ENCODE measurements around the gene PYCR2. TPM values are rescaled to one million over a fixed set of nuclear protein-coding genes. Genes with fewer than 3 reads are reported as not detected.

PYCR2 gene
- total and polyA plus RNA-seq, 3 experiments from 2014 or later, result 92.5 to 131 (median 130) TPM

GRCh38 chr1:225946082-225946620 lies 22.1 kb upstream of the PYCR2 start:
- ChIA-PET CTCF (no interaction called here), POLR2A (interaction anchor here (0.6 kb wide), 1 partner anchor 69 kb away, joined by 3 read pairs; no protein-coding TSS in a partner anchor)
- H3K27me3 ChIP-seq (ENCODE audit: insufficient read depth, low read length, poor library complexity, severe bottlenecking), result peaks cover 3% of the 10 kb centered on the region
- Mint-ChIP-seq H3K27ac (no peak overlapping the region), H3K36me3 (no peaks in the 10 kb centered on the region), H3K4me1 (peaks cover 11 to 25% (median 15%) of the 10 kb centered on the region in 3 donors), H3K4me3 (peak overlapping the region in 2 of 7 donors; percentile 23 to 68), H3K9me3 (no peaks in the 10 kb centered on the region), H3K27me3 (peaks cover 10 to 18% of the 10 kb centered on the region in 2 donors)
- H3K4me1 ChIP-seq (ENCODE audit: insufficient read depth, low read length), result peaks cover 6% of the 10 kb centered on the region
- DNase-seq, result no peak
- no peak overlapping the region for H3K4me3 ChIP-seq (ENCODE audit: low read length)
- H3K9me3 ChIP-seq (ENCODE audit: low read length), result no peaks in the 10 kb centered on the region
- no peak overlapping the region for H3K27ac ChIP-seq (ENCODE audit: low read depth, low read length)
- no peaks in the 10 kb centered on the region for H3K36me3 ChIP-seq (ENCODE audit: insufficient read depth, low read length)

DNA sequence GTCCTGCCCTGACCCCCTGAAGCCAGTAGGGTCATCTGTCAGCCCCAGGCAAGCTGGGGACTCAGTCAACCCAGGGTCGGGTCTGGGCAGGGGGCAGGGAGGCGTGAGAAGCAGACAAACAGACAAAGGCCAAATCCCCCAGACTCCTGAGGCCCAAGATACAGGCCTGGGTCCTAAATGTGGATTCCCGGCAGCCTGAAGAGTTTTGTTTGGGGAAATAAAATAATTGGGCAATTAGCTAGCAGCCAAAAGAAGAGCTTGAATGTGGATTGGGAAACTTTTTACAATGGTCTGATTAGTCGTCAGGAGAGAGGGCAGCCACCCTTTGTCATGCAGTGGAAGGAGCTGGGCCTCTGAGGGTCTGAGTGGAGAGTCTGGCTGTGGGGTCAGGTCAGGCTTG lies 21.5 kb upstream of the PYCR2 start:
- H3K36me3 ChIP-seq (ENCODE audit: insufficient read depth, low read length), result no peaks in the 10 kb centered on the region
- CTCF ChIA-PET, result interaction anchor here (1.2 kb wide), 1 partner anchor 42 kb away, joined by 3 read pairs; no protein-coding TSS in a partner anchor
- Mint-ChIP-seq H3K9me3 (no peaks in the 10 kb centered on the region), H3K4me3 (no peak overlapping the region), H3K27ac (peak overlapping the region in 1 of 8 donors; percentile 38), H3K4me1 (peaks cover 11 to 25% (median 15%) of the 10 kb centered on the region in 3 donors), H3K27me3 (peaks cover 10 to 18% of the 10 kb centered on the region in 2 donors), H3K36me3 (no peaks in the 10 kb centered on the region)
- H3K27me3 ChIP-seq (ENCODE audit: insufficient read depth, low read length, poor library complexity, severe bottlenecking), result peaks cover 3% of the 10 kb centered on the region
- POLR2A ChIA-PET, result interaction anchor here (0.6 kb wide), 1 partner anchor 68 kb away, joined by 3 read pairs; no protein-coding TSS in a partner anchor
- no peak overlapping the region for H3K4me3 ChIP-seq (ENCODE audit: low read length)
- no peaks in the 10 kb centered on the region for H3K9me3 ChIP-seq (ENCODE audit: low read length)
- DNase-seq, result no peak
- H3K27ac ChIP-seq (ENCODE audit: low read depth, low read length), result no peak overlapping the region
- peaks cover 6% of the 10 kb centered on the region for H3K4me1 ChIP-seq (ENCODE audit: insufficient read depth, low read length)

DNA sequence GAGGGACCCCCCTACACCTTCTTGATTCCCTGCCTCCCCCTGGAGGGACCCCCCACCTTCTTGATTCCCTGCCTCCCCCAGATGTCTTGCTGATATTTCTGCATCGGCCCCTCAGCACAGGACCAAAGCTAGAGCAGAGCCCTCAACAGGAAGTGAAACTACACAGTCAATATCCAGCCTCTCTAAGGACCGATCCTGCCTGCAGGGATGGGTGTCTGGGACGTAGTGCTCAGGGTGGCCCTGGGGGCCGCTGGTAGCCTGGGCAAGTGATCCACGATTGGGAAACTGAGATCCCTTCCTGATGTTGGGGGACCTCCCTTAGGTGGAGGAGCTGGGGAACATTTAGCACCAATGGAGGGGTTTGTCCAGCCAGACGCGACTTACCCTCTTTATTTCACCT lies 20.9 kb upstream of the PYCR2 start:
- no peak overlapping the region for H3K4me3 ChIP-seq (ENCODE audit: low read length)

DNA sequence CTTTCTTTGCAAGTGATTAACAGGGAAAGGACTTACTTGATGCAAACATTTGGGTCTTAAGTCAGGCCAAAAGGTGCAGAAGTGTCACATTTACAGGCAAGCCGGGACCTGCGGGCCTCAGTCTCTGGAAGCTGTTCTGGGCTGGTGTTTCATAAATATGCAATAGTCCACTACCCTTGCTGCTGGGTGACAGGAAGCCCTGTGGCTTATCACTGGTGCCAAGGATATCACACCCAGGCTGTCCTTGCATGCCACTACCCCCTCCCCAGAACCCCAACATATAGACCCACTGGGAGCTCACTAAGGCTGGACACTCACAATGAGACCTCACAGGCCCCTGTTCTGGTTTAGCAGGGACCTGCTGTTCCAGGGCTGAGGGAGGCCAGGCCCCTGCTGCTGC lies 20.3 kb upstream of the PYCR2 start:
- Mint-ChIP-seq H3K4me3 (peak overlapping the region in 1 of 7 donors; percentile 40), H3K27me3 (peaks cover 10 to 12% of the 10 kb centered on the region in 2 donors), H3K4me1 (peaks cover 11 to 25% (median 15%) of the 10 kb centered on the region in 3 donors), H3K9me3 (no peaks in the 10 kb centered on the region), H3K36me3 (no peaks in the 10 kb centered on the region), H3K27ac (no peak overlapping the region)
- DNase-seq, result no peak
- Histone ChIP-seq H3K4me1 (ENCODE audit: insufficient read depth, low read length) (peaks cover 6% of the 10 kb centered on the region), H3K36me3 (ENCODE audit: insufficient read depth, low read length) (no peaks in the 10 kb centered on the region), H3K27me3 (ENCODE audit: insufficient read depth, low read length, poor library complexity, severe bottlenecking) (peaks cover 3% of the 10 kb centered on the region), H3K4me3 (ENCODE audit: low read length) (no peak overlapping the region), H3K27ac (ENCODE audit: low read depth, low read length) (no peak overlapping the region), H3K9me3 (ENCODE audit: low read length) (no peaks in the 10 kb centered on the region)
- CTCF ChIA-PET, result interaction anchor here (0.9 to 1.9 kb wide), 5 partner anchors 14 to 97 kb away, joined by 3 to 4 read pairs (median 3); no protein-coding TSS in a partner anchor
- POLR2A ChIA-PET, result interaction anchor here (0.5 kb wide), 1 partner anchor 28 kb away, joined by 3 read pairs; no protein-coding TSS in a partner anchor

More for the DNA sequence above, 20.9 kb upstream of the PYCR2 start:
- H3K27me3 ChIP-seq (ENCODE audit: insufficient read depth, low read length, poor library complexity, severe bottlenecking), result peaks cover 3% of the 10 kb centered on the region
- no peak for DNase-seq
- H3K4me3 Mint-ChIP-seq, result peak overlapping the region in 2 of 7 donors; percentile 40 to 56
- peak overlapping the region in 3 of 8 donors; percentile 38 to 77 (median 66) for H3K27ac Mint-ChIP-seq
- no peaks in the 10 kb centered on the region for H3K9me3 ChIP-seq (ENCODE audit: low read length)
- H3K4me1 Mint-ChIP-seq, result peaks cover 11 to 25% (median 15%) of the 10 kb centered on the region in 3 donors
- H3K9me3 Mint-ChIP-seq, result no peaks in the 10 kb centered on the region
- no peak overlapping the region for H3K27ac ChIP-seq (ENCODE audit: low read depth, low read length)
- H3K36me3 ChIP-seq (ENCODE audit: insufficient read depth, low read length), result no peaks in the 10 kb centered on the region
- no peaks in the 10 kb centered on the region for H3K36me3 Mint-ChIP-seq
- CTCF ChIA-PET, result interaction anchor here (0.9 to 1.9 kb wide), 5 partner anchors 15 to 97 kb away, joined by 3 to 4 read pairs (median 3); no protein-coding TSS in a partner anchor
- POLR2A ChIA-PET, result interaction anchor here (0.5 kb wide), 1 partner anchor 29 kb away, joined by 3 read pairs; no protein-coding TSS in a partner anchor
- H3K4me1 ChIP-seq (ENCODE audit: insufficient read depth, low read length), result peaks cover 6% of the 10 kb centered on the region
- H3K27me3 Mint-ChIP-seq, result peaks cover 10 to 14% of the 10 kb centered on the region in 2 donors

DNA sequence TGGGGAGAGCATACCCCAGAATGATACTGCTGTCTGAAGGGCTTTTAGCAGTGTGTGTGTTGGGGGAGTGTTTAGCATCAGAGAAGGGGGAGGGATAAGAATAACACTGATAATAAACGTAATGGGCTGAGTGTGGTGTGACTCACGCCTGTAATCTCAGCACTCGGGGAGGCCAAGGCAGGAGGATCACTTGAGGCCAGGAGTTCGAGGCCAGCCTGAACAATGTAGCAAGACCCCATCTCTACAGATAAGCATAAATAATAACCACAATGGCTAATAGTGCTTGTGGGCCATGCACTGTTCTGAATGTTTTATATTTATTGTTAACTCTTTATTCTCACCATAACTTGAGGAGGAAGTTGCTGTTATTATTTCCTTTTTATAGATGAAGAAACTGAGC lies 19.5 kb upstream of the PYCR2 start:
- CTCF ChIA-PET, result interaction anchor here (1.3 to 1.9 kb wide), 2 partner anchors 13 to 96 kb away, joined by 3 to 4 read pairs; no protein-coding TSS in a partner anchor
- Mint-ChIP-seq H3K27ac (peak overlapping the region in 2 of 8 donors; percentile 35 to 70), H3K36me3 (no peaks in the 10 kb centered on the region), H3K4me3 (no peak overlapping the region), H3K9me3 (no peaks in the 10 kb centered on the region), H3K4me1 (peaks cover 11 to 25% (median 15%) of the 10 kb centered on the region in 3 donors), H3K27me3 (peaks cover 5 to 9% of the 10 kb centered on the region in 2 donors)
- Histone ChIP-seq H3K36me3 (ENCODE audit: insufficient read depth, low read length) (no peaks in the 10 kb centered on the region), H3K27ac (ENCODE audit: low read depth, low read length) (no peak overlapping the region), H3K9me3 (ENCODE audit: low read length) (no peaks in the 10 kb centered on the region), H3K4me3 (ENCODE audit: low read length) (no peak overlapping the region), H3K27me3 (ENCODE audit: insufficient read depth, low read length, poor library complexity, severe bottlenecking) (no peaks in the 10 kb centered on the region), H3K4me1 (ENCODE audit: insufficient read depth, low read length) (peaks cover 6% of the 10 kb centered on the region)
- no peak for DNase-seq
- POLR2A ChIA-PET, result no interaction called here

GRCh38 chr1:225942574-225942973 lies 18.5 kb upstream of the PYCR2 start:
- no peaks in the 10 kb centered on the region for H3K9me3 Mint-ChIP-seq
- Histone ChIP-seq H3K36me3 (ENCODE audit: insufficient read depth, low read length) (no peaks in the 10 kb centered on the region), H3K4me1 (ENCODE audit: insufficient read depth, low read length) (peaks cover 6% of the 10 kb centered on the region), H3K4me3 (ENCODE audit: low read length) (no peak overlapping the region), H3K27ac (ENCODE audit: low read depth, low read length) (no peak overlapping the region), H3K27me3 (ENCODE audit: insufficient read depth, low read length, poor library complexity, severe bottlenecking) (no peaks in the 10 kb centered on the region), H3K9me3 (ENCODE audit: low read length) (no peaks in the 10 kb centered on the region)
- peak overlapping the region in 1 of 8 donors; percentile 81 for H3K27ac Mint-ChIP-seq
- POLR2A ChIA-PET, result no interaction called here
- CTCF ChIA-PET, result no interaction called here
- peaks cover 1 to 6% of the 10 kb centered on the region in 2 donors for H3K27me3 Mint-ChIP-seq
- no peak for DNase-seq
- peaks cover 11 to 25% (median 15%) of the 10 kb centered on the region in 3 donors for H3K4me1 Mint-ChIP-seq
- no peak overlapping the region for H3K4me3 Mint-ChIP-seq
- no peaks in the 10 kb centered on the region for H3K36me3 Mint-ChIP-seq

- Mint-ChIP-seq H3K36me3 (no peaks in the 10 kb centered on the region), H3K4me1 (peaks cover 11 to 25% (median 15%) of the 10 kb centered on the region in 3 donors), H3K4me3 (no peak overlapping the region), H3K27ac (no peak overlapping the region), H3K9me3 (no peaks in the 10 kb centered on the region), H3K27me3 (peaks cover 0 to 1% of the 10 kb centered on the region in 2 donors)
- ChIA-PET POLR2A (no interaction called here), CTCF (no interaction called here)
- no peak for DNase-seq
- Histone ChIP-seq H3K27ac (ENCODE audit: low read depth, low read length) (no peak overlapping the region), H3K27me3 (ENCODE audit: insufficient read depth, low read length, poor library complexity, severe bottlenecking) (no peaks in the 10 kb centered on the region), H3K4me3 (ENCODE audit: low read length) (no peak overlapping the region), H3K36me3 (ENCODE audit: insufficient read depth, low read length) (no peaks in the 10 kb centered on the region), H3K4me1 (ENCODE audit: insufficient read depth, low read length) (peaks cover 6% of the 10 kb centered on the region), H3K9me3 (ENCODE audit: low read length) (no peaks in the 10 kb centered on the region)
Measured at GRCh38 chr1:225941942-225942222, 17.8 kb upstream of the PYCR2 start.

DNA sequence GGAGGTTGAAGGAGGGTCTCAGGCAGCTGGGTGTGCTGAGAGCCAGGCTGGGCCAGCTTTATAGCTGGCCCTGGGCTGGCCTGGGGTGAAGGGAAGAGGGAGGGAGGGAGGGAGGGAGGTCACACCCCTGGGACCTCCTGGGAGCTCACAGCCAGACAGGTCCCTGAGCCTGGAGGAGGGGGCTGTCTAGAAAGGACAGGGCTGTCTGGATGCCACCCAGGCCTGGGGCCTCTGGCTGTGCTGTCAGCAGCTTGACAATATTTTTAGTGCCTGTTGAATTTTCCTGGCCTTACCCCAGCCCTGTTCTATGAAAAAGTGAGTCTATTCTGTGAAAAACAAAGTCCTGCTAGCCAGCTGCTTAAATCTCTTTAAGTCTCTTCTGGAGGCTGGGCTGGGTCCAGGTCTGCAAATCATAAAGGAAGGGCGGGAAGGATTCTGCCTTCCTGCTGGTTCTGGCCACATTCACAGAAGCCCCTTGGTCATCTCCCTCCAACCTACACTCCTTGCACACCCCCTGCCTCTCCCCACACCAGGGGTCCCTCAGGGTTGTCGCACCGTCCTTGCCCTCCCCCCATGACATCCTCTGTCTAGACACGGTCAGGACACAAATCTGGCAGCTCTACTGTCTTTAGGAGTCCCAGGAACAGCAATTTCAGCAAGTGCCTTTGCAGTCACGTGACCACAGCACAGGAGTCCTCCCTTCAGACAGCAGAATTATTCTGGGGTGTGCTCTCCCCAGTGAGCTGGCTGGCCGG lies 17.3 kb upstream of the PYCR2 start, which contains the start of gene LEFTY2:
Gene LEFTY2 (minus strand): TSS at position 34 of the 755 bp plus-strand sequence. CDS start 80 bp downstream, outside the sequence.
- Histone ChIP-seq H3K9me3 (ENCODE audit: low read length) (no peaks in the 10 kb centered on the region), H3K4me1 (ENCODE audit: insufficient read depth, low read length) (peaks cover 6% of the 10 kb centered on the region), H3K36me3 (ENCODE audit: insufficient read depth, low read length) (no peaks in the 10 kb centered on the region), H3K27ac (ENCODE audit: low read depth, low read length) (no peak within 1 kb of the TSS), H3K27me3 (ENCODE audit: insufficient read depth, low read length, poor library complexity, severe bottlenecking) (no peaks in the 10 kb centered on the region), H3K4me3 (ENCODE audit: low read length) (no peak within 1 kb of the TSS)
- CTCF ChIA-PET, result no interaction called here
- POLR2A ChIA-PET, result no interaction called here
- Mint-ChIP-seq H3K4me3 (no peak within 1 kb of the TSS), H3K27ac (no peak within 1 kb of the TSS), H3K27me3 (peaks cover 0 to 1% of the 10 kb centered on the region in 2 donors), H3K4me1 (peaks cover 11 to 25% (median 15%) of the 10 kb centered on the region in 3 donors), H3K36me3 (no peaks in the 10 kb centered on the region), H3K9me3 (no peaks in the 10 kb centered on the region)
- DNase-seq, result no peak

Data from CD8-positive, alpha-beta memory T cell (primary cell).